HG03159 (cell line): Measurements from ENCODE around the gene TMPRSS5.

Experiments
- ATAC-seq: cut with Tn5 transposase; IDR thresholded peaks from one replicate; pipeline ENCODE4 v1.9.1; 2021; ENCODE audit warnings: mild to moderate bottlenecking, moderate library complexity; ENCODE audit not compliant: unreplicated experiment

The TMPRSS5 gene

GRCh38 chr11:113670149-113670830, 35.8 kb downstream of the TMPRSS5 start:
- no peak for ATAC-seq

- ATAC-seq: no peak
Measured at GRCh38 chr11:113668255-113668654, 37.9 kb downstream of the TMPRSS5 start.

GRCh38 chr11:113667801-113668200, 38.3 kb downstream of the TMPRSS5 start:
- ATAC-seq: no peak

GRCh38 chr11:113666584-113666983, 39.5 kb downstream of the TMPRSS5 start:
- no peak for ATAC-seq

- ATAC-seq: no peak
Measured at GRCh38 chr11:113664981-113665710, 41.0 kb downstream of the TMPRSS5 start.

- ATAC-seq: no peak
Measured at GRCh38 chr11:113664069-113664980, 41.8 kb downstream of the TMPRSS5 start.

GRCh38 chr11:113663567-113663966, 42.5 kb downstream of the TMPRSS5 start:
- no peak for ATAC-seq

GRCh38 chr11:113655771-113656170, 50.3 kb downstream of the TMPRSS5 start:
- ATAC-seq: no peak

- no peak for ATAC-seq
Measured at GRCh38 chr11:113651023-113651422, 55.1 kb downstream of the TMPRSS5 start.

GRCh38 chr11:113649311-113649710, 56.8 kb downstream of the TMPRSS5 start:
- no peak for ATAC-seq

GRCh38 chr11:113647856-113648255, 58.3 kb downstream of the TMPRSS5 start:
- ATAC-seq: no peak

- no peak for ATAC-seq
Measured at GRCh38 chr11:113647108-113647507, 59.0 kb downstream of the TMPRSS5 start.

GRCh38 chr11:113645593-113646349, 60.3 kb downstream of the TMPRSS5 start:
- ATAC-seq: no peak

- ATAC-seq: no peak
Measured at GRCh38 chr11:113644605-113645004, 61.5 kb downstream of the TMPRSS5 start.

- no peak for ATAC-seq
Measured at GRCh38 chr11:113643701-113644100, 62.4 kb downstream of the TMPRSS5 start.

- ATAC-seq: no peak
Measured at GRCh38 chr11:113643006-113643585, 63.0 kb downstream of the TMPRSS5 start.

GRCh38 chr11:113642090-113642489, 64.0 kb downstream of the TMPRSS5 start:
- ATAC-seq: no peak

- no peak for ATAC-seq
Measured at GRCh38 chr11:113638376-113638775, 67.7 kb downstream of the TMPRSS5 start.

GRCh38 chr11:113637636-113638035, 68.5 kb downstream of the TMPRSS5 start:
- ATAC-seq: no peak
